Measurements from ENCODE around the gene NECTIN4. TPM values are rescaled to one million over a fixed set of nuclear protein-coding genes. Genes with fewer than 3 reads are reported as not detected.

NECTIN4 gene
- total and polyA plus RNA-seq, 10 of the 15 experiments (the other 5 are each of a cell fraction or from before 2014, with no cell fraction given): 2.8 to 8.7 (median 3.7) TPM

DNA sequence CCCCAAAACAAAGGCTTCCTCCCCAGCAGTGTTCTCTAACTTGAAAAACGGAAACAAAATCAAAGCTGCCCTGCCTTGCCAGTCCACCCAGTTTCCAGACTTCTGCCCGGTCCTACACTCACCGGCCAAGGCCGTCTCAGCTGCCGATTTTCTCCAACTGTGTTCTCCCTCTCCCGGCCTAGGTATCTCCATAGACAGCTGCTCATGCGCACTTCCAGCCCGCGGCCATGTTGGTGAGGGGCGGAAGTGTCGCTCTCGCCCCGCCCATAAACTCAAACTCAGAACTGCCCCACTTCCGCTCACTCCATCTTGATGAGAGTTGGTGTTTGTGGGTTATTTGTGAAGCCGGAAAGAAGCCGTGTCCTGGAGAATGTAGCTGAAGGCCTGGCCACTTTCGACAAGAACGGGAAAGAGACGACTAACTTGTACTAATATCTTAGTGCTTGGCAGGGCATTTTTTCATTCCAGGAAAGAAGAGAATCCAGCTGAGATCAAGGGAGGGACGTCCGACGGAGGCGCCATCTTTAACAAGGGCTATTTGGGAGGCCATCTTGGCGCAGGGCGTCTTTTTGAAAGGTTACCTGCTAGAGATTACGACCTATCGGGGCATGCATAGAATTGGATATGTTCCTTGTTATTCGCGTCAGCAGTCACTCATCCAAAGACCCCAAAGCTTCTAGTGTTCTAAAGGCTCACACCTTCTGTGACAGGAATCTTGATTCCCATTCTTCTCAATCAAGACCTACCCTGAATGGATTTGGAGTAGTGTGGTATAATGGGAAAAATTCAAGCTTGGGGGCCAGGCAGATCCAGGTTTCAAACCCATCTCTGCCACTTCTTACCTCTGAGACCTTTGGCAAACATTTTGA lies 43.4 kb downstream of the NECTIN4 start, which contains the start of gene USF1 (continued):
- TF ChIP-seq ZBTB33 (IDR thresholded peaks at IDR 0.05): no peak
- no peak for TF ChIP-seq EP300 (IDR thresholded peaks at IDR 0.05; ENCODE audit: borderline replicate concordance in 1 of 2, control insufficient read depth in 1 of 2, low read depth in 2 of 2, low read length in 2 of 2)
- peak; percentile 97 for TF ChIP-seq SMARCA5 (IDR thresholded peaks at IDR 0.05)
- peak; percentile 87 for TF ChIP-seq RELB (IDR thresholded peaks at IDR 0.05; ENCODE audit: low read depth)
- TF ChIP-seq BCL3 (IDR thresholded peaks at IDR 0.05; ENCODE audit: borderline replicate concordance, insufficient read depth, low read depth, low read length, poor library complexity, severe bottlenecking): peak; percentile 46
- TF ChIP-seq KLF5 (IDR thresholded peaks at IDR 0.05; ENCODE audit: partially characterized antibody): no peak
- TF ChIP-seq IKZF1 (conservative IDR thresholded peaks at IDR 0.05): peak; percentile 39; the same call in 1 of the 2 replicates
- TF ChIP-seq YY1 (IDR thresholded peaks at IDR 0.05; ENCODE audit: low read depth, low read length): peak; percentile 97
- no peak for TF ChIP-seq SUPT20H (IDR thresholded peaks at IDR 0.05; ENCODE audit: borderline replicate concordance, control insufficient read depth, low read depth, low read length)
- TF ChIP-seq SKIL (IDR thresholded peaks at IDR 0.05; ENCODE audit: low read depth, poor library complexity, severe bottlenecking): no peak
- no peak for TF ChIP-seq ZNF274 (IDR thresholded peaks at IDR 0.05; ENCODE audit: insufficient read depth, insufficient read length)
- peak; percentile 65 for TF ChIP-seq NRF1 (conservative IDR thresholded peaks at IDR 0.05; ENCODE audit: low read depth, low read length)
- TF ChIP-seq SRF (IDR thresholded peaks at IDR 0.05; ENCODE audit: low read depth in 2 of 2, low read length in 2 of 2): no peak
- TF ChIP-seq, protein P1, sequence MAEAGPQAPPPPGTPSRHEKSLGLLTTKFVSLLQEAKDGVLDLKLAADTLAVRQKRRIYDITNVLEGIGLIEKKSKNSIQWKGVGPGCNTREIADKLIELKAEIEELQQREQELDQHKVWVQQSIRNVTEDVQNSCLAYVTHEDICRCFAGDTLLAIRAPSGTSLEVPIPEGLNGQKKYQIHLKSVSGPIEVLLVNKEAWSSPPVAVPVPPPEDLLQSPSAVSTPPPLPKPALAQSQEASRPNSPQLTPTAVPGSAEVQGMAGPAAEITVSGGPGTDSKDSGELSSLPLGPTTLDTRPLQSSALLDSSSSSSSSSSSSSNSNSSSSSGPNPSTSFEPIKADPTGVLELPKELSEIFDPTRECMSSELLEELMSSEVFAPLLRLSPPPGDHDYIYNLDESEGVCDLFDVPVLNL (IDR thresholded peaks at IDR 0.05; ENCODE audit: low read depth, low read length): no peak
- no peak; the same call in 1 of the 2 replicates for TF ChIP-seq STAT1 (conservative IDR thresholded peaks at IDR 0.05)
- peak; percentile 94 for TF ChIP-seq SMAD5 (IDR thresholded peaks at IDR 0.05; ENCODE audit: low read depth)
- no peak for TF ChIP-seq FOXK2 (IDR thresholded peaks at IDR 0.05)

Measured in GM12878 (cell line).